Breast epithelium (tissue), 3 donors: ENCODE measurements around the gene MAPK1.

Experiments
- POLR2AphosphoS5 ChIP-seq, 3 donors: sonication (generic); formaldehyde crosslinking; IDR thresholded peaks; one replicate each; pipeline ENCODE4 v1.6.1; 2017; ENCODE audit warnings: antibody characterized with exemption in 3 of 3
- TF ChIP-seq, protein P1 (sequence below), 3 donors: fragments of 450-650 bp; IDR thresholded peaks; one replicate each; pipeline ENCODE4 v1.5.1; 2016 to 2017; ENCODE audit warnings: antibody characterized with exemption in 3 of 3, mild to moderate bottlenecking in 3 of 3, moderate library complexity in 3 of 3

DNA sequence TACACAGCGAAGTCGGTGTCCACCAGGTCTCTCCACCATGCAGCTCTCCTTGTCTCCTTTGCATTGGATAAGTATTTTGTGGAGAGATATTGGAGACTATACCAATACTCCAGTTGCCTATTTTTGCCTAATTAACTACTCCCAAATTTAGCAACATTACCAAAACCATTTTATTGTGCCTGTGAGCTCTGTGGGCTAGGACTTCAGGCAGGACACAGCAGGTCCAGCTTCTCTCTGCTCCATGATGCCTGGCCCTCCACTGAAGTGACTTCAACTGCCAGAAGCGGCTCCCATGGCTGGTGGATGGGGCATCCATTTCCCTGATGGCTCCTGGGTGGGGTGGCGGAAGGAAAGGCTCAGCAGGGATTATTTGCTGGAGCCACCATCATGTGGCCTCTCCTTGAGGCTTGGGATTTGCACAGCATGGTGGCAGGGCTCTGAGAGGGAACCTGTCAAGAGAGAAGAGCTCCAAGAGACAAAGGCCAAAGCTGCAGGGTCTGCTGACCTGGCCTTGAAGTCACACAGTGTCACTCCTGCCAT lies 36.9 kb upstream of the MAPK1 start:
- TF ChIP-seq, protein P1, sequence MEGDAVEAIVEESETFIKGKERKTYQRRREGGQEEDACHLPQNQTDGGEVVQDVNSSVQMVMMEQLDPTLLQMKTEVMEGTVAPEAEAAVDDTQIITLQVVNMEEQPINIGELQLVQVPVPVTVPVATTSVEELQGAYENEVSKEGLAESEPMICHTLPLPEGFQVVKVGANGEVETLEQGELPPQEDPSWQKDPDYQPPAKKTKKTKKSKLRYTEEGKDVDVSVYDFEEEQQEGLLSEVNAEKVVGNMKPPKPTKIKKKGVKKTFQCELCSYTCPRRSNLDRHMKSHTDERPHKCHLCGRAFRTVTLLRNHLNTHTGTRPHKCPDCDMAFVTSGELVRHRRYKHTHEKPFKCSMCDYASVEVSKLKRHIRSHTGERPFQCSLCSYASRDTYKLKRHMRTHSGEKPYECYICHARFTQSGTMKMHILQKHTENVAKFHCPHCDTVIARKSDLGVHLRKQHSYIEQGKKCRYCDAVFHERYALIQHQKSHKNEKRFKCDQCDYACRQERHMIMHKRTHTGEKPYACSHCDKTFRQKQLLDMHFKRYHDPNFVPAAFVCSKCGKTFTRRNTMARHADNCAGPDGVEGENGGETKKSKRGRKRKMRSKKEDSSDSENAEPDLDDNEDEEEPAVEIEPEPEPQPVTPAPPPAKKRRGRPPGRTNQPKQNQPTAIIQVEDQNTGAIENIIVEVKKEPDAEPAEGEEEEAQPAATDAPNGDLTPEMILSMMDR (IDR thresholded peaks at IDR 0.05), result no peak
- TF ChIP-seq POLR2AphosphoS5 (IDR thresholded peaks at IDR 0.05), result no peak
